GM18951 (cell line): ENCODE data around the gene SEC11A.
"Not testable (repeated sequence)": the region's sequence is repeated elsewhere in the genome, so short reads cannot be mapped to it uniquely, and the experiment has no call there.

Source experiments
- POLR2A ChIP-seq: IDR thresholded peaks from 4 replicates; pipeline ENCODE4 v1.6.1; 2011; ENCODE audit warnings: mild to moderate bottlenecking; ENCODE audit not compliant: insufficient read length, insufficient read depth; ENCODE audit errors: extremely low read depth
- in situ Hi-C: fragments of 300-500 bp; cut with MboI; formaldehyde crosslinking; loops from one replicate; pipeline ENCODE4 v1.12.0; 2022; ENCODE audit warnings: low sequenced_read_pairs, mixed read lengths, inconsistent platforms; ENCODE audit not compliant: unreplicated experiment

SEC11A gene

DNA sequence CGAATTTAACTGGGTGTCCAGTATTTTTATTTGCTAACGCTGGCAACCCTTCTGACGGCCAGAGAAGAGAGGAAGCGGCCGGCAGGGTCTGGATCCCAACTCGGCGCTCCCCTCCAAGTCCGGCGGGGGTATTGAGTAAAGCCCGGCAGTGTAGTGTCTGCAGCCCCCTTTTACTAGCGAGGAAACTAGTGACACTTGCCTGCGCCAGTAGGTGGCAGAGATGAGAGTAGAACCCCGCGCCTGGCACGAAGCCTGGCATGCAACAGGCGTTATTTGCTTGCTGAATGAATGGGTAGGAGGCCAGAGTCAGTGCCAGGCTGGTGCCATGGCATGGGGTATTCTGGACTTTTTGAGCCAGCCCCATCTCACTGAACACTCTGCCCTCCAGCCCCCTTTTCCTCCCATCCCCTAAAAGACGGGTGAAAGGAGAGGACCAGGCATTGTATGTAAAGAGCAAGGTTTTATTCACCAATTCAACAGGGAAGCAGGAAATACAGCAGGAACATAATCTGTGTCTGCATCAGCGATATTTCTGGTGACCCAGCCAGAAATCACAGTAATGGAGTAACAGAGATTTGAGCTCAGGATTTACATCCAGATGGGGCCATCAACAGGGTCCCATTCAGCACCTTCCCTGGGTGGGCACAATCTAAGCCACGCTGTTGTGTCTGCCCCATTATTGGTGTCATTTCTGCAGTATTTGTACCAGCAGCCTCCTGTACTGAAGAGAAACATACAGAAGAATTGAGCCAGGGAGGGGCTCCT lies 61.1 kb downstream of the SEC11A start:
- no peak for TF ChIP-seq POLR2A
- in situ Hi-C loops: no loop called here

DNA sequence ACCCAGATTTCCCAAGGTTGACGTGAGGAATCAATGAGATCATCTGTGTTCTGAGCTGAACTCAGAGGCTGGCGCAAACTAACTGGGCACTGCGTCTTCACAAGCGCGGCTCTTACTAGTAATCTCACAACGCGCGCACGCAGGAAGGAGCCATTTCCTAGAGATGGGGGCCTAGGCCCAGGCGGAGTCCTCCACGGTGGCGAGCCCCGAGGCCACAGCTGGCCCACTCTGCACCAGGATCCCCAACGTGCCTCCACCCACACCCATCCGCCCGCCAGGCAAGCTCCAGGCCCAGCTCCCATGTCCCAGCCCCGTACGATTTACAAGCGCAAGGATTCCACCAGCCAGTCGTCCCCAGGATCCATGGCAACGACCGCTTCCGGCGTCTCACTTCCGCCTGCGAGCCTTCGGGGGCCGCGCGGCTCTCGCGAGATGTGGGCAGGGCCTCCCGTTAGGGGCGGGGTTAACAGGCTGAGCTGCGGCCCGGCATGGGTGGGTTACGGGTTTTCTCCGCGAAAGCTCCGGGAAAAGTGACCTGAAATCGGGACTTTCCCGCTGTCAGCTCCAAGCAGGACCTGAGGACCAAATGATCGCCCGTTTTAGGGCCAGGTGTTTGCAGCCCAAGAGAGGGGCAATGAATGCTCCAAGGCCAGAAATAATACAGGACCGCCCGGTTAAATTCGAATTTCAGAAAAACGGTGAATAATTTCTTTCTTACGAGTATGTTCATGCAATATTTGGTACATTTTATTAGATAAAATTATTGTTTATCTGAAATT lies 61.8 kb downstream of the SEC11A start, which contains the start of gene WDR73:
Gene WDR73, minus strand, starts transcription at position 374 of the 779 bp plus-strand sequence. Its CDS starts 9 bp downstream, at position 365.
- in situ Hi-C loops: no loop called here

DNA sequence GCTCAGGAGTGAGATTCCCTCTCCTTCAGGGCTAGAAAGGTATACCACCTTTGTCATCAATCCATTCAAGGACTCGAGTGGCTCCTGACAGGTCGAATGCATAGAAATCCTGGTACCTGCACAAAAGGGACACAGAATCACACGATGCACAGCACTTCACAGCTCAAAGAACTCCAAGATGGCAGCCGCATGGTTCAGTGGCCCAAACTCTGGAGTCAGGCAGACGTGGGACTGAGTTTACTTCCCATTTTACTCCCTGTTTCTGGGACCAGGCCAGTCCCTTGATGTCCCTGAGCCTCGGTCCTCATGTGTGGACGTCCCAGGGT lies 62.4 kb downstream of the SEC11A start:
- TF ChIP-seq POLR2A: no peak
- in situ Hi-C loops: no loop called here

More for the DNA sequence above, 61.8 kb downstream of the SEC11A start, which contains the start of gene WDR73:
- peak; percentile 78 for TF ChIP-seq POLR2A

DNA sequence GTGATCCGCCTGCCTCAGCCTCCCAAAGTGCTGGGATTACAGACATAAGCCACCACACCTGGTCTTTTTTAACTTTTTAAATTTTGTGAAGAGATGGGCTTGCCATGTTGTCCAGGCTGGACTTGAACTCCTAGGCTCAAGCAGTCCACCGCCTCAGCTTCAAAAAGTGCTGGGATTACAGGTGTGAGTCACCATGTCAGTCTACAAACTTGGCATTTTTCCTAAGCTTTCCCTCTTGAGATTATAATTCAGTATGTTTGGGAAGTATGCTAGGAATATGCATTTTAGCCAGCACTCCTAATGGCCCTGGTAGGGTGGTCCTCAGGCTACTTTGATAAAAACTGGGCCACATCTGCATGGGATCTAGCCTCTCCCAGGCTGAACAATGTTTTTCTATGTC lies 66.2 kb downstream of the SEC11A start:
- in situ Hi-C loops: no loop called here
- TF ChIP-seq POLR2A: no peak

DNA sequence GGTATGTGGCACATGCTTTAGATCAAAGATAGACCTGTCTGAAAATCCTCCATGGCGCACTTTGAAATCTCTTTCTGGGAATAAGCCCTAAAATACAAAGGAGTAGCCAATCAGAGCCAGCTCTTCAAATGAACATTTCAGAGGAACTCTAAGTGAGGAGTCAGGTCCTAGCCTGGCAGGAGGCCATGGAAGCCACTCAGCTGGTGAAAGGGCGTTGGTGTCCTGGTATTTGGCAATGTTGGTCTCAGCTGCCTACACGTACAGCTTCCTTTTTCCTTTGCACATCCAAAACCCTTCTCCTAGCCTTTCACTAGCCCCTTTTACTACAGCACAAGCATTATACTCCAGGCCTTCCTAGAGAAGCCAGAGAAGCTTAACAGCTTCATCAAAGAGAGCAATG lies 67.4 kb downstream of the SEC11A start:
- in situ Hi-C loops: no loop called here

DNA sequence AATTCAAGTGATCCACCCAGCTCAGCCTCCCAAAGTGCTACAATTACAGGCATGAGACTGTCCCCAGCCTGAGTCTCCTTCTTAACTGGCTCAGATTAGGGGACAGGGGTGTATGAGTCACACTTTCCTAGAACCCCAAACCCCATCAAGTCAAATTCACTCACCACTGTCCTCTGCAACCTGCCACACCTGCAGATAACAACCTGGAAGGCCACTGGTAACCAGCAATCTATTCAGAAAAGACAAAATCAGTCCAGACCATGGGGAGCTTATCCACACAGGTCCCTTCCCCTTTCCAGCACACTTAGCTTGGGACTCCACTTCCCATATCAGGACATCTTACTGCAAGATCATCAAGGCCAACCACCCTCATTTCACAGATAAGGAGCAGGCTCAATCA lies 68.2 kb downstream of the SEC11A start:
- TF ChIP-seq POLR2A: no peak
- in situ Hi-C loops: no loop called here

More for the DNA sequence above, 67.4 kb downstream of the SEC11A start:
- no peak for TF ChIP-seq POLR2A

DNA sequence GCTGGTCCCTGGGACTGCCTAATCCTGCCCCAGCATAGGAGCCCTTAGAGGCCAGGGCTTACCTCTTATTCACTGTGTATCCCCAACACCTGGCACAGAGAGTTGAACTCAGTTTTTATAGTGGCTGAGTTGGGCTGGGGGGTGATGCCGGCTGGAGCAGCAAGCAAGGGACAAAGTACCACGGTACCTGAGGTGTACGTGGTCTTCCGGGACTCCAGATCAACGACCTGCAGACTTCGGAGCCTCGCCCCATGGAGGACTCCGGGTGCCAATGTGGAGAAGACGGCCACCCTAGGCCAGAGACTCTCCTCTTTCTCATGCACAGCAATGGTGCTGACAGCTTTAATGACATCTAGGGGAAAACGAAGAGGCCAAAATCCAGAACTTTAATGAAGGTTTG lies 69.9 kb downstream of the SEC11A start:
- TF ChIP-seq POLR2A: no peak
- in situ Hi-C loops: no loop called here

DNA sequence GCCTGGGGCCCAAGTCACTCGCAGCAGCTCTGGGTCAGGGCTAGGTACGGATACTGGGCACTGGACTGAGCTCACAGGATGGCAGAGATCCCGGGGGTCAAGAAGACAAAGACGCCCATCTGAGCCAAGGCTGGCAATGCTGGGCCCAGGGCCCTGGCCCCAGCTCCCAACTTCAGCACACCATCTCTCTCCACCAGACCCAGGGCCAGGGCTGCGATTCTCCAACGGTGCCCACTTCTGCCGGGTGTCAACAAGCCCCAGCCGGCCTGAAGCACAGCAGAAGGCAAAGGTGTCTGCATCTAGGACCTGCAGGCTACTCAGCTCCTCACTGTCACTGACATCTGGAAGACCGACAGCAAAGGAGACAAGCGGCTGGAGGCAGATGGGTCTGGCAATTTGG lies 70.4 kb downstream of the SEC11A start:
- in situ Hi-C loops: no loop called here
- no peak for TF ChIP-seq POLR2A

DNA sequence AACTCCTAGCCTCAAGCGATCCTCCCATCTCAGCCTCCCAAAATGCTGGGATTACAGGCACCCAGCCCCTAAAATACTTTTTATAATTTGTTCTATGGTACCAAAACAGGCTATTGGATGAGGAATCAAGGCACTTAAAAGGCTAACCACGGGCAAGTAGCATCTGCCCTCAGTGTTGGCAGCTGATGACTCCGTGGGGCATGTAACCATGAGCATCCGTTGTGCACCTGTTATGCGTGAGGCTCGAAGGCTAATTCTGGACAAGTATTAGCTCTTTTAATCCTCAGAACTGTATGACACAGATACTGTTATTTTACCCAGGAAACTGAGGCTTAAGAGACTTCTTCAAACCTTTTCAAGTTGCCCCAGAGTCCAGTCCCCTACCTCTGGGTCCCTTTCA lies 72.1 kb downstream of the SEC11A start:
- no peak for TF ChIP-seq POLR2A
- in situ Hi-C loops: no loop called here

DNA sequence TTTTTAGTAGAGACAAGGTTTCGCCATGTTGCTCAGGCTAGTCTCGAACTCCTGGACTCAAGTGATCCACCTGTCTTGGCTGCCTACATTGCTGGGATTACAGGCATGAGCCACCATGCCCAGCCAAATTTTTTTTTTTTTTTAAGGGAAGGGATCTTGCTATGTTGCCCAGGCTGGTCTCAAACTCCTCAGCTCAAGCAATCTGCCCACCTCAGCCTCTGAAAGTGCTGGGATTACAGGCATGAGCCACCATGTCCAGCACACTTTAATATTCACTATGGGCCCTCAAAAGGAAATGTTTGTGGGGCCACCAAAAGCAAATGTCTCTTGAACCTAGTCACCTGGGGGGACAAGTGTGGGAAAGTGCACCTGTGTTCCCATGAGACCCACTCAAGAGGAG lies 73.3 kb downstream of the SEC11A start:
- in situ Hi-C loops: not testable (repeated sequence)

DNA sequence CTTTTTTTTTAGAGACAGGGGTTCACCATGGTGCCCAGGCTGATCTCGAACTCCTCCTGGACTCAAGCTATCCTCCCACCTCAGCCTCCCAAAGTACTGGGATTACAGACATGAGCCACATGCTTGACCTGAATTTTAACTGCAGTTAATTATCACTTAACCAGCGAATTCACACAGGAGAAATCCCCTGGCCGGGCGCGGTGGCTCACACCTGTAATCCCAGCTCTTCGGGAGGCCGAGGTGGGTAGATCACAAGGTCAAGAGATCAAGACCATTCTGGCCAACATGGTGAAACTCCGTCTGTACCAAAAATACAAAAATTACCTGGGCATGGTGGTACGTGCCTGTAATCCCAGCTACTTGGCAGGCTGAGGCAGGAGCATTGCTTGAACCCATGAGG lies 74.1 kb downstream of the SEC11A start:
- in situ Hi-C loops: not testable (repeated sequence)

DNA sequence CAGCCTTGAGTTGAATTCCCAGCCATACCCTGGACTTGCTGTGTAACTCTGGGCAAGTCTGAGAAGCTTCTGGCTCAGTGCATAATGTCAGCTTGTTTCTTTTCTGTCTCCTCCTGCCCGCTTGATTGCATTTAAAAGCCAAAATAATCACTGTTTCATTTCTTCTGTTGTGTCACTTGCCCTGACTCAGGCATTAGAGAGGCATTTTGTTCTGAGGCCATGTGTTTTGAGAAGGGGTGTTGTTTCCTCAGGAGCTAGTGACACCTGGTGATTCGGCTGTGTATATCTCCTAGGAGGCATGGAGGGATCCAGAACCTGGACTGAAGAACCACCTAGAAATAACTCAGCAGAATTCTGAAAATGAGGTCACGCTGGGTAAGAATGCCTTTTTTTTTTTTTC lies 77.8 kb downstream of the SEC11A start:
- in situ Hi-C loops: no loop called here
- TF ChIP-seq POLR2A: no peak

DNA sequence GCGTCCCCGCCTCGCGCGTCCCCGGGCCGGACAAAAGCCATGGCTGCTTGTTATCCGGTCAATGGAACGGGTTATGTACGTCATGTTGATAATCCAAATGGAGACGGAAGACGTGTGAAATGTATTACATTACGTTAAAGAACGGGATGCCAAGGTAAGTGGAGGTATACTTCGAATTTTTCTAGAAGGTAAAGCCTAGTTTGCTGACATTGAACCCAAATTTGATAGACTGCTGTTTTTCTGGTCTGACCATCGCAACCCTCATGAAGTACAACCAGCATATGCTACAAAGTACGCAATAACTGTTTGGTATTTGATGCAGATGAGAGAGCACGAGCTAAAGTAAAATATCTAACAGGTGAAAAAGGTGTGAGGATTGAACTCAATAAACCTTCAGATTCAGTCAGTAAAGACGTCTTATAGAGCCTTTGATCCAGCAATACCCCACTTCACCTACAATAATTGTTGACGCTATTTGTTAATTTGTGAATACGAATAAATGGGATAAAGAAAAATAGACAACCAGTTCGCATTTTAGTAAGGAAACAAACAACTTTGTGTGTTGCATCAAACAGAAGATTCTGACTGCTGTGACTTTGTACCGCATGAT lies 81.6 kb downstream of the SEC11A start:
- in situ Hi-C loops: no loop called here

More for the DNA sequence above, 81.6 kb downstream of the SEC11A start:
- TF ChIP-seq POLR2A: no peak
